H4 (cell line): Measurements from ENCODE around the gene CACNA1B. TPM values are rescaled to one million over a fixed set of nuclear protein-coding genes. Genes with fewer than 3 reads are reported as not detected.
"Not testable (repeated sequence)": the region's sequence is repeated elsewhere in the genome, so short reads cannot be mapped to it uniquely, and the experiment has no call there.

Experiments
- DNase-seq: peaks from one replicate; pipeline ENCODE4 v3.0.0-alpha.2; 2015; ENCODE audit warnings: low spot score
- total RNA-seq: library from RNA; depleted of rRNA; stranded (reverse); fragments of >200 nt; shearing (Covaris generic); gene quantifications from 2 replicates; pipeline ENCODE4 v1.2.3, GENCODE V29; 2014

The CACNA1B gene
- total RNA-seq, 1 experiment from 2014 or later, result not detected

DNA sequence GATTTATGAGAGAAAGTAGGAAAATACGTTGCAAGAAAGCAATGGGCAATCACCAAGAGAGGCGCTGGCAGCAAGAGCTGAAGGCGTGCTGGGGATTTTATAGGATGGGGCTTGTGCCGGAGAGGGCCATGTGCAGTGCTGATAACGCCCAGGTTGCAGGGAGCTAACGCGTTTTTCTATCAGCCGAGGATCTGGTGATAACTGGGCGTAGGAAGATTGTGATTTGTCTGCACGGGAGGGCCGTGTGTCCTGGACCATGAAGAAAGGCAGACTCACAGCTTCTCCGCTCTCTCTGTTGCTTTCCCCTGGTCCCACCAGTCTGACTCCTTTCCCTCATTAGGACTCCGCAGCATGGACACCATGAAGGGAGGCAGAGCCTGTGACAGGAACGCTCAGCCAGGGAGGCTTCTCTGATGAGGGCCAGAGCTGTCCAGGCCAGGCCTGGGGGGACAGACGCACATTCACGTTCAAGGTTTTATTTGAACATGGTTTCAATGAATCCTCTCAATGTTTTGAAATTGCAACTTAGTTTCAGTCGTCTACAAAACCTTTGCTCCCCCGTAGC, 11.9 kb upstream of the CACNA1B start:
- no peak for DNase-seq

- DNase-seq, result no peak
These were observed 11.1 kb upstream of the CACNA1B start for GRCh38 chr9:137866226-137867141.

- DNase-seq, result no peak
These were observed 7.2 kb upstream of the CACNA1B start for GRCh38 chr9:137870432-137870831.

DNA sequence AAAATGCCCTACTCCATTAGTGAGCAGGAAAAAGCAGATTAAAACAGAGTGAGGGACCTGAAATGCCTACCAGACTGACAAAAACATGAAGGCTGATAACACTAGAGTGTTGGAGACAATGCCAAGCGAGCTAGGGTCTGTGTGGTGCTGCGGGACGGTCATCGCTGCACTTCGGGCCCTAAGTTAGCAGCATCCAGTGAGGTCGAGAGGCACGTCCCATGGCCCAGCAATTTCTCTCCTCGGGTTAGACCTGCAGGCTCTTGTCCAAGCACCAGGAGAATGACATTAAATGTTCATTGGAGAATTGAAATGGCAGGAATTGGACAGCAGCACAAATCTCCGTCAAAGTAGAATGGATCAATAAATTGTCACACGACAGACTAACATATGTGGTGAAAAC, 5.3 kb upstream of the CACNA1B start:
- DNase-seq, result no peak

DNA sequence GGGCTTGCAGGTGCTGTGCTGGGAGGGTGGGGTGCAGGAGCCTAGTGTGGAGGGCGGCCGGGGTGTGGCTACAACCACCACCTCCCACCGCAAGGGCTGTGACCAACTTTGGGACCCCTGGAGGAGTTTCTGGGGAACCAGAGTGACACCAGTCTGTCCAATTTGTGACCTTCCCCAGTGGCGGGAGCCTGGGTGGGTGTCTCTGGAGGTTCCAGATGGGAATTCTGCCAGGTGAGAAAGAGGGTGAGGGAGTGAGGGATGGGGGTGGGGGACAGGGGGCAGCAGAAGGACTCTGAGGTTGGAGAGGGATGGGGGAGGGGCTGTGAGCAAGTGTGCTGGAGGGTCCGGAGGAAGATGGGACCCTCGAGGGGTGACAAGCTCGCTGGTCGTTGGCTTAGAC, 4.2 kb upstream of the CACNA1B start:
- DNase-seq, result no peak

- no peak for DNase-seq
These were observed 3.7 kb upstream of the CACNA1B start for GRCh38 chr9:137873858-137874362.

DNA sequence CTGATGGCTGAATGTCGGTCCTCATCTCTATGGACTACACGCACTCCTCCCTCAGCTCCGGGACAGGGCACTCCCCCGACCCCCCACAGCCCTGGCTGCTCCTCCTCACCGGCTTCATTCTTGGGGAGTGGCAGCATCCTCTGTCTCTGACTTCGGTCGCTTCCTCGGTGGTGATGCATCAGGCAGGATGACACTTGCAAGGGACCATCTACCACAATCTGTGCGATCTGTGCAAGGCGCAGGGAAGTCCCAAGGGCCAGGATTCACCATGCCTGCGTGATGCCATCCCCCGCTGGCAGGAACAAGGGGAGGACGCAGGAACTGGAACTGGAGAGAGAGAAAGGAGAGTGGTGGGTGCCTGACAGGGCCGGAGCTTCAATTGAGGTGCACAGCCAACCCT, 2.2 kb upstream of the CACNA1B start:
- DNase-seq, result no peak

DNA sequence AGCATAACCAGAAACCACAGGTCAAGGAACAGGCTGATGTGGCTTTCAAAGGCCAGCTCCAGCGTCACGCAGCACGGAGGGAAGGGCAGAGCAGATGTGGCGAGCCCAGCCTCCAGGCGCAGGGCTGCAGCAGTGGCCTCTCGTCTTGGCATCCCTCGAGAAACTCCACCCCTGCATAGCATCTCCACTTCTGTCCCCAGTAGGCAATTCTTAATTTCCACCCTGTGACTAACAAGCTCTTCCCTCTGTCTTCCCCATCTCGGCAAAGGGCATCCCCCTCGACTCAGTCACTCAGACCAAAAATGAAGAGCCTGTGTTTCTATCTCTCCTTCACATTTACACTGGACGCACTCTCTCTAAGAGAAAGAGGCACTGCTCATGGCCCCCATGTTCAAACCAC, 1.7 kb upstream of the CACNA1B start:
- no peak for DNase-seq

DNA sequence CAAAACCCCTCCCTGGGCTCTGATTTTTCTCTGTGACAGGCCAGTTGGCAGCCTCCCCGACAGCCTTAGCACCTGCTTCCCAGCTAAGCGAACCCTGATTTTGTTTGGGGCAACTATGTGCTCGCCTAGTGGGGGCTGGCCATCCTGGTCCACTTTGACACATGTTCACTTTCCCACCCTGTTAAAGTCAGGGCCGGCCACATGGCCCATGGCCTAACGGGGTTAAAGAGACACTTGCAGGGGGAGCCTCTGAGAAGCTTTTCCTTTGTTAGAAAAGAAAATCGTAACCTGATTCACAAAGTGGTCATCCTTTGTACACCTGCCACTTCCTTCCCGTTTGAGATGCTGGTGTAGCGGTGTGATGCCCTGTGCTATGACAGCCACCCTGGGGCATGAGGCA, 1.3 kb upstream of the CACNA1B start:
- DNase-seq, result no peak

DNA sequence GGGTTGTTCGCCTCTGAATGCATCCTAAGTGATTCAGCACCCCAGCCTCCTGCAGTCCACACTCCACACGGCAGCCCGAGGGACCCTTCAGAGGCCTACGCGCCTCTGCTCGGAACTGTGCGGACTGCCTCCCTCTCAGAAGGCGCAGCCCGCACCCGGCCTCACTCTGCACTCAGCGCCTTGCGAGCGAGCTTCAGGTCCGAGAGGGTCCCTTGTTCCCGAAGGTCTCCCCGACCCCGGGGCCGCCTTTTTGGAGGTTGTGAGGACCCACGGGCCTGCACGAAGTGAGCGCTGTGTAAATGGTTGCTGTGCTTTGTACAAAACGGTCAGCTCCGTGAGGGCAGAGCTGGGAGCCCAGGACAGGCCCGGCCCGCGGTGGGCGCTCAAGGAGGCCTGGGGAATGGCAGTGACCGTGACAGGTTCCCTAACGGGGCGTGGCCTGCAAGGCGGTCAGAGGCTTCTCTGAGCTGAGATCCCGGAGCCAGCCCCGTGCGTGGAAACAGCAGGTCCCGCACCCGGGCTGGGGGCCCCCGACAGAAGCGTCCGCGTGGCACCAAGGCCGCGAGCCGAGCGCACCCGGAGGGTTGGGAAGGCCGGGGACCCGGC, 698 bp upstream of the CACNA1B start:
- DNase-seq, result no peak

- DNase-seq, result no peak
These were observed 762 bp downstream of the CACNA1B start for GRCh38 chr9:137878146-137878941.

DNA sequence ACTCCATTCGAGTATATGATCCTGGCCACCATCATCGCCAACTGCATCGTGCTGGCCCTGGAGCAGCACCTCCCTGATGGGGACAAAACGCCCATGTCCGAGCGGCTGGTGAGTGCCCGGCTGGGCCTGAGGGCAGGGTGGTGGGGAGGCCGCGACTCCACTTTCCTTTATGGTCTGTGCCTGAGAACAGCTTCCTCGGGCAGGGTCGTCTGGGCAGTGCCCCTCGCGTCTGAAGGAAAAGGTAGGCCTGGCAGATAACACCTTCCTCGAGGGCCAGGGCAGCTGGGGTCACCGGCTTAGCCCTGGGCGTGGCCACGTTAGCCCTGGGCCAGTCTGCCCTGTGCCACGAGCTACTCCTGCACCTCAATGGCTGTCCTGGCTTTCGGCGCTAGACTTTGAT, 1.5 kb downstream of the CACNA1B start:
- no peak for DNase-seq

GRCh38 chr9:137879566-137880150, 2.1 kb downstream of the CACNA1B start:
- DNase-seq, result no peak

GRCh38 chr9:137880160-137880975, 2.8 kb downstream of the CACNA1B start:
- DNase-seq, result no peak

DNA sequence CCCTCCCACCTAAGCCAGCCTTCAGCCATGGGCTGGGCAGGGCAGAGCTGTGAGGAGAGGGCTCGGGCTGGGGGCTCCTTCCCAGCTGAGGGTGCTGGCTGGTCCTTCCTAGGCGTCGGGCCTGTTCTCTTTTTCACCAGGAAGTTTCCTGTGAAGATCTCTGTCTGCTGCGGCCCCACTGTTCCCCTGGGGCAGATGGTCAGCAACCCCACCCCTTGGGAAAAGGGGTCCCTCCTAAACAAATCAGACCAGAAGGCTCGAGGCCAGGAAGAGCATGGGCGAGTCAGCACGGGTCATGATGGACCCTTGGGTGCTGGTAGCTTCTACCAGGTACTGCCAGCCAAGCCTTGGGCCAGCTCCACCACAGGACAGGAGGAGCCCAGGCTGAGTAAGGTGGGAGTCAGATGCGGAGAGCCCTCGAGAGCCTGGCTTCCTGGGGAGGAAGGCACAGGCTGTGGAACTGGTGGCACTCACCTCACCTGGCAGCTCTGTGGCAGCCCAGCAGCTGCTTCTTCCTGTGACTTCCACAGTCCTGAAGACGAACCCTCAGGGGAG, 3.5 kb downstream of the CACNA1B start:
- DNase-seq, result no peak

DNA sequence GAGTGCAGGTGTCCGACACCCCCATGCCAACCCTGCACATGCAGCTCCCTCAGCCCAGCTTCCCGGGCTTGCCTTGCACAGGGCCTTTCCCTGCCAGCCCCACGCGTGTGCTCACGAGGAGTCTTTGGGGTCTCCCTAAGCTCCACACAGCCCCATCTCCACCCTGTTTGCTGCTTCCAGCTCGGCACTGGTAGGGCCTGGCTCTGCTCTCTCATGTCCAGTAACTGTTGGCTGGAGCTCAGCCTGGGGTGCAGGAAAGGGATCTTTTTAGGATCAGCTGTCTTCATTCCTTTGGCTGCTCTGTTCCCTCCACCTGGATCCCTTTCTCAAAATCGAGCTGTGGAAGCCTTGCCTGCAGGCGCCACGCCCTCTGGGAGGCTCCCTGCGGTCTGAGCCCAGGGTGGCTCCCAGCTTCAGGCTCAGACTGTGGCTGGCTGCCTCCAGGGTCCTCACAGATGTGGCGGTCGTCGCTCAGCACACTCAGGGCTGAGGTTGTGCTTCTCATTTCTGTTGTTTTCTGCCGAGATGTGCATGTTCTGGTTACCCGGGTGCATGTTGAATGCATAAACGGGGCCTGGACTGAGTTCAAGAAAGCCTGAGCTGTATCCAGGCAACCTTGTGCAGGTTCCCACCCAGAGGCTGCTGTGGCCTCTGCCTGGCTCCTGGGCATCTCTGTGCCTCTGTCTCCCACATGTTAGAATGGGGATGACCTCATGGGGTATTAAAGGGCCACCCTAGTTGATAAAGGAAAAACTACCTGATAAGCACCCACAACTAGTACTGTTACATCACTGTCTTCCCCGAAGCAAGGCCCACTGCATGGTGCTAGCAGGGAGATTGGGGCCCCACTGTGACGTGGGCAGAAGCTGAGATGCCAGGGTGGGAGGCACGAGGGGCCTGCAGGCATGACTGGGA, 4.3 kb downstream of the CACNA1B start:
- DNase-seq, result no peak

- DNase-seq, result no peak
These were observed 4.9 kb downstream of the CACNA1B start for GRCh38 chr9:137882506-137882821.

- not testable (repeated sequence) for DNase-seq
These were observed 6.4 kb downstream of the CACNA1B start for GRCh38 chr9:137883977-137884376.

- not testable (repeated sequence) for DNase-seq
These were observed 7.0 kb downstream of the CACNA1B start for GRCh38 chr9:137884547-137884946.
